Astrocyte of the cerebellum (primary cell): Measurements from ENCODE around the gene AZU1.

Experiments
- DNase-seq: peaks from one replicate; pipeline ENCODE4 v3.0.0-alpha.2; 2011; ENCODE audit warnings: low read depth
- H3K4me3 ChIP-seq: 2 replicates; pipeline ENCODE4 v1.5.1; 2011; ENCODE audit warnings: mild to moderate bottlenecking, low read depth, low read length, moderate library complexity
- in situ Hi-C: cut with HindIII; loops from 2 replicates; pipeline ENCODE4 v1.10.0; 2017; ENCODE audit warnings: low sequenced_read_pairs
- TF ChIP-seq, protein P1 (sequence below): IDR thresholded peaks from 2 replicates; pipeline ENCODE4 v1.5.1; 2012; ENCODE audit warnings: low read length, low read depth, moderate library complexity, mild to moderate bottlenecking; ENCODE audit errors: missing control alignments

The AZU1 gene

DNA sequence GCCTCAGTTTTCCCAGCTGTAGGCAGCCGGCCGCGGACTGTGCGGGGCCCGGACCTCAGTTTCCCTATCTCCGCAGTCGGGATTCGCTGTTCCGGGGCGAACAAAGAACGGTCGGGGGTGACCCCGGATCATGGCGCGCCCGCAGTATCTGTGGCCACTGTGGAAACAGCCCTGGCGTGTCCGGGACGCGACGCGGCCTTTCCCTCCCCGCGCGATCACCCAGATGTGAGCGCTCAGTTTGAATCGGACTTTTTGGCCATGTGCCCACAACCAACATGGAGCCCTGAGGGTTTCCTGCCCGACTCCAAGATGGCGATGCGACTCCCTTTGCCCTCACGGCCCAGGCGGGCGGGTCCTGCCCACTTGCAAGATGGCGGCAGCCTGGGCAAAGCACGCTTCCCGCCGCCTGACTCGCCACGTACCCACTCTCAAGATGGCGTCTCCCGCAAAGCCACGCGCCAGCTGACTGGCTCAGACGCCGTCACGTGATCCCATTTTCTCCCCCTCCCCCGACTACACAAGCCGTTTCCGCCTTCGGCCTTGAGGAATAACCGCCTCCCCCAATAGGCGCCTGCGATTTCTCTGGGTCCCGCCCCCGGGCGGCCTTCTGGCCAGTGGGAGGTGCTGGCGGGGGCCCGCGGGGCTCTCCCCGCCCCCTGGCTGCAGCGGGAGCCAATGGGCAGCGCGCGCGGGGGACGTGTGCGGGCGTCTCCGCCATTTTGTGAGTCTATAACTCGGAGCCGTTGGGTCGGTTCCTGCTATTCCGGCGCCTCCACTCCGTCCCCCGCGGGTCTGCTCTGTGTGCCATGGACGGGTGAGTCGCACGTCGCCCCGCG, 30.7 kb upstream of the AZU1 start, which contains the start of gene PTBP1:
TSS of gene PTBP1 (plus strand) at position 761 of the 836 bp plus-strand sequence. CDS start at position 807, 46 bp downstream.
- DNase-seq = peak; percentile 100
- in situ Hi-C loops = no loop called here
- H3K4me3 ChIP-seq = peak within 1 kb of the TSS; percentile 73
- TF ChIP-seq, protein P1, sequence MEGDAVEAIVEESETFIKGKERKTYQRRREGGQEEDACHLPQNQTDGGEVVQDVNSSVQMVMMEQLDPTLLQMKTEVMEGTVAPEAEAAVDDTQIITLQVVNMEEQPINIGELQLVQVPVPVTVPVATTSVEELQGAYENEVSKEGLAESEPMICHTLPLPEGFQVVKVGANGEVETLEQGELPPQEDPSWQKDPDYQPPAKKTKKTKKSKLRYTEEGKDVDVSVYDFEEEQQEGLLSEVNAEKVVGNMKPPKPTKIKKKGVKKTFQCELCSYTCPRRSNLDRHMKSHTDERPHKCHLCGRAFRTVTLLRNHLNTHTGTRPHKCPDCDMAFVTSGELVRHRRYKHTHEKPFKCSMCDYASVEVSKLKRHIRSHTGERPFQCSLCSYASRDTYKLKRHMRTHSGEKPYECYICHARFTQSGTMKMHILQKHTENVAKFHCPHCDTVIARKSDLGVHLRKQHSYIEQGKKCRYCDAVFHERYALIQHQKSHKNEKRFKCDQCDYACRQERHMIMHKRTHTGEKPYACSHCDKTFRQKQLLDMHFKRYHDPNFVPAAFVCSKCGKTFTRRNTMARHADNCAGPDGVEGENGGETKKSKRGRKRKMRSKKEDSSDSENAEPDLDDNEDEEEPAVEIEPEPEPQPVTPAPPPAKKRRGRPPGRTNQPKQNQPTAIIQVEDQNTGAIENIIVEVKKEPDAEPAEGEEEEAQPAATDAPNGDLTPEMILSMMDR = no peak

DNA sequence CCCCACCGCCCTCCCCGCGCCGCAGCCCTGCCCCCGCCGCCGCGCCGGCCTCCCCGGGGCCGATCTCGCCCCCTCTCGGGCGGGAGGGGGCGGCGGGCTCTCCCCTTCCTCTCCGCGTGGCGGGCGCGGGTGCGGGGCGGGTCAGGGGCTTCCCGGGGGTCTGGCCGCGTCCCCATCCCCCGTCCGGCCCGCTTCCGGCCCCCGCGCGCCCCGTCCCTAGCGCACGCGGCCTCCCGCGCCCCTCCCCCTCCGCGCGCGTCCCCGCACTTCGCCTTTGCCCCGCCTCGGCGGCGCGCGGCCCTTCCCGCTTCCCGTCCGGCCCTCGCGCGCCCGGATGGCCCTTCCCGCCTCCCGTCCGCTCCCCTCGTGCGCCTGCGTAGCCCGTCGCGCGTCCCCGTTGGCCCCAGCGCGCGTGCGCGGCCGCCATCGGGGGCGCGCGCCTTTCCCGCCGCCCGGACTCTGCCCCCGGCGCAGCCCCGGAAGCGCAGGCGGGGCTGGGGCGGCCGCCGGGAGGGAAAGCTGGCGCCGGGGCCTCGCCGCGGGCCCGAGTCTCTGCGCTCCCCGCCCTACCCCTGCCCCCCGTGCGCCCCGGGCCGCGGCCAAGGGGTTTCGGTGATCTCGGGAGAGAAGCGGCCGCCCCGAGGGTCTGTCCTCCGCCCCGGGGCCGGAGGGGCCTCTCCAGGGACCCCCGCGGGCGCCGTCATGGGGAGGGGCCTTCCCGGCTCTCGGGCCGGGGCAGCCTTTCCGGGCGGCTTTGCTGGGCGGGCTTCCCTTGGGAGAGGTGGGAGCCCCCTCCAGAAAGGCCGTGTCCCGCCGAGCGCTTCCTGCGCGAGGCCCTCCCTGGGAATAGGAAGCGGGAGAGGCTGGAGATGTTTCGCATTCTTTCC, 29.9 kb upstream of the AZU1 start:
- DNase-seq = peak; percentile 68
- TF ChIP-seq, protein P1 = no peak
- in situ Hi-C loops = no loop called here
- H3K4me3 ChIP-seq = peak overlapping the region; percentile 73

DNA sequence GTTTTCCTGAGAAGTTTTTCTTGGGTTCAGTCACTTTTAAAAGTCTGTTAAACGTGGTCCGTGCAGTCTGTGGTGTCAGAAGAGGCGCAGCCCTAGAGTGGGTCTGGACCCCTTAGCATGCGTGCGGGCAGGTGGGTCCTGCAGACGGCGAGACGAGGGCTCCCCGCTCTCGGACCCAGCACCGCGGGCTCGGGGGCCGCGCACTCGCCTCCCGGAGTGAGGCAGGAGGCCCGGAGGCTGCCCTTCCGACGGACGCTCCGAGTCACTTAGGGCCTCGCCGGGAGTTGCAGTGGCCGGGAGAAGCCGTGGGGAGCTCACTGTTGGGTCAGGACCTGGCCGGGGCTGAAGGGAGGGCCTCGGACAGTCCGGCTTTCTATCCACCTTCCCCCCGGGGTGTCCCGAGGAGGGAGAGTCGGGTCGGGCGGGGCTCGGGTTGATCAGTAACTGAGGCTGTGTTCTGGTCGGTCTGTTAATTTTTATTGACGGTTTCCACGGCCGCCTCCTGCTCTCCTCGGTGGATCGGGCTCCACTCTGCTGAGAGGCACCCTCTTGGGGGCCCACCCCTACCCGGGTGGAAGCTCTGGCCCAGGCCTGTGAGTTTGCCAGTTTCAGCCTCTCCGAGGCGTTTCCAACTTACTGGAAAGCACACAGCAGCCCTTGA, 29.1 kb upstream of the AZU1 start:
- peak overlapping the region; percentile 73 for H3K4me3 ChIP-seq
- in situ Hi-C loops = no loop called here
- TF ChIP-seq, protein P1 = no peak
- no peak for DNase-seq

DNA sequence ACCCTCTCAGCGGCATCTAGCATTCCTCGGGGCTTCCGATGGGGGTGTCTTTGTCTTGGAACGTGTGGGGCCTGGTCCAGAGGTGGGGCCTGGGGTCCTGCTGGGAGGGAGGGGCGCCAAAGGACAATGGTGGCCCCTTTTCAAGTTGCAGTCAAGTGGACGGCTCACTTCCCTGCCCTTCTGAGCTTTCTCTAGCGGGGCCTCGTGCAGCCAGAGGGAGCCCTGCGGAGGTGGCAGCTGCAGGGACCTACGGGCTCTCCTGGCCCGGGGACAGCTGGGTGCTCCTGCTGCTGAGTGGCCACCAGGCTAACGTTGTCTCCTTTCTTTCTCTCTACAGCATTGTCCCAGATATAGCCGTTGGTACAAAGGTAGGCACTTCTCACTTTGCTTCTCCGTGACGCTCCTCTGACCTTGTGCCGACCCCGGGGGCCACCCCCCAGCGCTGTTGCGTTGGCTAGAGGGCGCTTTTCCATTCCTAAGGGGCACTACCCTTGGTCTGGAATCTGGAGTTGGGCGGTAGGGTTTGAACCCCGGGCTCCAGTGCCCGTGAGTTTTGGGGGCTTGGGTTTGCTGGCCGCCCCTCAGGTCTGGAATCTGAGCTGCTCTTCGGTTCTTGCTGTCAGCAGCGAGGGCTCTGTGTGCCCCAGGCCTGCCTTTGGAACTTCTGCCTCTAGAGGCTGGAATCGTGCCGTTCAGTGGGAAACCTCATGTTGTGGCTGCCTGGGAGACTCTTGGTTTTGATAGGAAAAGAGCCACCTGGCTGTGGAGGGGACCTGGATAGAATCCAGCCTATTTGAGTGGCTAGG, 28.4 kb upstream of the AZU1 start:
- peak overlapping the region; percentile 73 for H3K4me3 ChIP-seq
- DNase-seq = no peak
- in situ Hi-C loops = no loop called here
- TF ChIP-seq, protein P1 = peak; percentile 37

GRCh38 chr19:800360-801029, 27.1 kb upstream of the AZU1 start:
- in situ Hi-C loops = no loop called here
- DNase-seq = no peak
- TF ChIP-seq, protein P1 = no peak
- H3K4me3 ChIP-seq = peak overlapping the region; percentile 73
